UCSD-AML1 (cell line): ENCODE measurements around the gene SVIL.
"Not testable (repeated sequence)": the region's sequence is repeated elsewhere in the genome, so short reads cannot be mapped to it uniquely, and the experiment has no call there.

Experiments
- DNase-seq: peaks from one replicate; lab custom pipeline; 2025; ENCODE audit not compliant: unreplicated experiment; lab: John Stamatoyannopoulos, UW

SVIL gene

GRCh38 chr10:29606693-29607092, 28.1 kb downstream of the SVIL start:
- DNase-seq: not testable (repeated sequence)

DNA sequence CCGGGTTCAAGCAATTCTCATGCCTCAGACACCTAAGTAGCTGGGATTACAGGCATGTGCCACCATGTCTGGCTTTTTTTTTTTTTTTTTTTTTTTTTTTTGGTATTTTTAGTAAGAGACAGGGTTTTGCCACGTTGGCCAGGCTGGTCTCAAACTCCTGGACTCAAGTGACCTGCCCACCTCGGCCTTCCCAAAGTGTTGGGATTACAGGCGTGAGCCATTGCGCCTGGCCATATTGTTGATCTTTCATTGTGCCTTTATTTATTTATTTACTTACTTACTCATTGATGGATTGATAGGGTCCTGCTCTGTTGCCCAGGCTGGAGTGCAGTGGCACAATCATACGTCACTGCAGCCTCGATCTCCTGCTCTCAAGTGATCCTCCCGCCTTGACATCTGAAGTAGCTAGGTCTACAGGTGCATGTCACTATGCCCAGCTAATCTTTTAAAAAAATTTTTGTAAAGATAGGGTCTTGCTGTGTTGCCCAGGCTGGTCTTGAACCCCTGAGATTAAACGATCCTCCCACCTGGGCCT, 30.4 kb downstream of the SVIL start:
- DNase-seq: no peak

GRCh38 chr10:29603223-29603896, 31.4 kb downstream of the SVIL start:
- DNase-seq: no peak

- DNase-seq: no peak
Measured at GRCh38 chr10:29600821-29601220, 34.0 kb downstream of the SVIL start.

GRCh38 chr10:29600067-29600466, 34.7 kb downstream of the SVIL start:
- DNase-seq: no peak

DNA sequence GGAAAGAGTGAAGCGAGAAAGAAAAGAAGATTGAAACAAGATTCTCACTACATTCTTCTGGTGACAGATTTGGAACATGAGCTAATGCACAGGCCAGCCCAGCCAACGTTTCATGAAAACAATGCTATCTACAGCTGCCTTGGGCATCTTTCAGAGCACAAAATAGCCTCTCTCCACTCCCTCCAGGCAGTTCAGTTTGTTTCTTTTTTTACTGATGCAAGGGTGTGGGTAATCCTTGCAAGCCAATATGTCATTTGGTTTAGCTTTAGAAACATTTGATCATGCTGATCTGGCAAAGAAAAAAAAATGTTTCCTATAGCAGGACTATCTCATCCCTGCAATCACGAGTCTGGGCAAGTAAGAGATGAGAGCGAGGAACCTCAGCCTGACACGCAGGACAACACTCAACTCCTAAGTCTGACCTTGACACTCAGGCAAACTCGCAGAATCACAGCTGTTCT, 35.9 kb downstream of the SVIL start:
- no peak for DNase-seq

DNA sequence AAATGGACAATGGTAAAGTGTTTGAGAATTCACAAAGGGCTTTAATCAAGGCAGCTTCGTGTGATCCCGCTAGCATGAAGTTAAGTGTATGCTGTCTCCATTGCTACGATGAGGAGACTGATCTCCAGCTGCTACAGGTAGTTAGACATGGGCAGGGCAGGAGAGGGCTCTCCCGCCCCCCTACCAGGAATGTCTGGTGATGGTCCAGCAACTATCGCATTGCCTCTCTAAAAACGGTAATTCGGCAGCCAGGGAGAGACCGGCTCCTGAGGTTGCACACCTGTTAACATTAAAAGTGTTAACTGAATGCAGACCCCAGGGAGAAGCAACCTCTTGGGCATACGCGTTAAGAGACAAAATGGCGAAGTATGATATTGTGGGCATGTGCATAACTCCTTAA, 37.9 kb downstream of the SVIL start:
- no peak for DNase-seq

GRCh38 chr10:29596356-29596755, 38.4 kb downstream of the SVIL start:
- DNase-seq: no peak

GRCh38 chr10:29595636-29596225, 39.0 kb downstream of the SVIL start:
- no peak for DNase-seq

GRCh38 chr10:29595146-29595545, 39.6 kb downstream of the SVIL start:
- no peak for DNase-seq

DNA sequence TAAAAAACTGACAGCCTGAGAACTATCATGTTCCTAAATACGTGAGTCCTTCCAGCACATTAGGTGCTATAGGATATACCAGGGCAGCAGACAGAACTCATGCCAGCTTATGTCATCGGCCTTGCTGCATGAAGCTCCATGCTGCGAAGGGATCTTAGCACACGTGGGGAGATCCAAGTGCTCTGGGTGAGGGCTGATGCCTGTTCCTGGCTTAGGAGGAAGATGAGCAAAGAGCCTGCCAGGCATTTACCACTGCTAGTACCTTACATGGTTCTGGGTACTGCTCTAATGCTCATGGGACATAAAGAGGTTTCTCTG, 43.2 kb downstream of the SVIL start:
- no peak for DNase-seq

DNA sequence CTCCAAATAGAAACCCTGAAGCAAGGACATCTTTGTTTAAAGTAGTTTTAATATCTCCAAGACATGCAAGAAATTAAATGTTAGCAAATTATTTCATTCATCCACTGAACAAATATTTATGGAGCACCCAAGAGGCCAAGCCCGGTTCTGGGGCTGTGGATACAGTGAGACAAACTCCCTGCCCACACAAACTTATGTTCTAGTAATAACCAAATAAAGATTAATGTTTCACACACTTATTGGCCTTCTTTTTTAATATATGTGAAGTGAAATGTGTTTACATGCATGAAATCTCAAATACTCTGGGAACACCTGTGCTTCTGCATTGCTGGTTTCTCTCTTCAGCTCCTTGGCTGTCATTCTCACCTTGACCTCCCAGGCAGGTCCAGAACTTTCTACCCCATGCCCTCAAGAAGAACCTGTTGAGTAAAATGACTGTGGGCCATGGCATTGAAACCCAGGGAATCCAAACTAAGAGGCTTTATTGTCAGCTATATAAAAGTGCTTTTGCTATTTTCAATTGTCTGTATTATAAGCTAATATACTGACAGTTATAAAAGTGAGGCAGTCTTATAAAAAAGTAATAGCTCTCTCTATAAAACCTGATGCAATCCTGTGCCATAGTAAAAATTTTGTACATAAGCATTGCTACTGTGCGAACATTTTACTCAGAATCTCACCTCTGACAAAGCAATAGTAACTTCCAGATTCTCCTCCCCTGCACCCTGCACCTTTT, 43.7 kb downstream of the SVIL start:
- no peak for DNase-seq

DNA sequence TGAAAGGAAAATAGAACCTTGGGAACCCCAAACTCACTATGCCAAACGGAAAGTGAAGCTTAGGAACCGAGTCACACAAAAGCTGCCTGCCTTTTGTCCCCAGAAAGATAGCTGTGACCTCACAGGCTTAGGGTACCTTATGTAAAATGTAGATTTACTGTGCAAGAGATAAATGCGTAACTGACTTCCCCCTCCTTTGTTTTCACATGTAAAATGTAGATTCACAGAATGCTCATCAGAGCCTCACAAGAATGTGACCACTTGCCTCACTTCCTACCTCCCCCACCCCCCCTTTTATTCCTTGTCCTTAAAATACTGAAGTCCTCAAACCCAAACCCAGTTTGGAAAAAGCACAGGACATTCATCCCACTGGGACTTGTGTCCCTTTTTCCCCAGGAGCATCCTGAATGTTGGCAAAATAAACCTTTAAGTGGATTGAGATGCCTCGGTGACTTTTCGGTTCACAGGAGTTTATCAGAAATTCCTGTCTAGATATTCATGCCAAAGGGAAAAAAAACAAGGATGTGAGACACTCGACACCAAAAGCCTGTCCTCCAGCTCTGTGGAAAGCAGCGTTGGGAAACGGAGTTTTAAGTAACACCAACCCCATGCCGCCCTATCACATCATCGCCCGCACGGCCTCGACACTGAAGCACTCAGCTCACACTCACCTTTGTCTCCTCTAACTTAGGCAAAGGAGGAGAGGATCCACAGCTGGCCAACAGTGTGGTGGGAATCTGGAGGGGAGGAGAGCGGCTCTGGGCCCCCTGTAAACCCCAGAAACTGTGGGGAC, 45.9 kb downstream of the SVIL start:
- DNase-seq: no peak

- not testable (repeated sequence) for DNase-seq
Measured at GRCh38 chr10:29587750-29588628, 46.8 kb downstream of the SVIL start.

- not testable (repeated sequence) for DNase-seq
Measured at GRCh38 chr10:29587102-29587749, 47.5 kb downstream of the SVIL start.

DNA sequence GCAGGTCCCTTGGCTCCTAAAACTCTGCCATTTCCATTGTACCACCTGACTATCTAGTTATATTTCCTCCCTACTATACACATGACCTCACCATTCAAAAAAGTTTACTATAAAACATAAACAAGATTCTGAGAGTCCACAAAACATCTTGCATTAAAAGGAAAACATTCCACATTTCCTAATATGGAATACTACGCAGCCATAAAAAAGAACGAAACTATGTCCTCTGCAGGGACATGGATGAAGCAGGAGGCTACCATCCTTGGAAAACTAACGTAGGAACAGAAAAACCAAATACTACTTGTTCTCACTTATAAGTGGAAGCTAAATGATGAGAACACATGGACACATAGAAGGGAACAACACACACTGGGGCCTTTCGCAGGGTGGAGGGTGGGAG, 48.3 kb downstream of the SVIL start:
- no peak for DNase-seq

DNA sequence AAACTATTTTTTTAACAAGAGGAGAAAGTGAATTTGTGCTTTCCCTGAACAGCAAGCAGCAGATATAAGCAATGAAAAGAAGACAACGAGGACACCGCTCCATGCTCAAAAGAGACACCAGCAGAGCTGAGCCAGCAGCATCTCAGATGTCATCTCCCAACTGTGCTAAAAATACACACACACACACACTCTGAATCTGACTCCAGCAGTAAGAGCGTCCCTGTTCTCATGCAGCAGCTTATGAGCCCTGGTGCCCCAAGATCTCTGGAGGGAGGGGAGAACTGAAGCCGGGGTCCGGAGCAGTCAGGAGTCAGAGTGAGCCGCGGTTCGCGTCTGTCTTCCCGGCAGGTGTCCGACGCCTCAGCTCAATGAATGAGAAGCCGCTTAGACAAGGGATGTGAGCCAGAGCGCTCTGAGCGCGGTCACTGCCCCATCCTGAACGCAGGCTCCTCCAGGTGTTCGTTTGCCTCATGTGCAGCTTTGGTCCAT, 49.2 kb downstream of the SVIL start:
- DNase-seq: no peak

- DNase-seq: no peak
Measured at GRCh38 chr10:29584436-29584835, 50.3 kb downstream of the SVIL start.

GRCh38 chr10:29583674-29584073, 51.1 kb downstream of the SVIL start:
- DNase-seq: no peak

DNA sequence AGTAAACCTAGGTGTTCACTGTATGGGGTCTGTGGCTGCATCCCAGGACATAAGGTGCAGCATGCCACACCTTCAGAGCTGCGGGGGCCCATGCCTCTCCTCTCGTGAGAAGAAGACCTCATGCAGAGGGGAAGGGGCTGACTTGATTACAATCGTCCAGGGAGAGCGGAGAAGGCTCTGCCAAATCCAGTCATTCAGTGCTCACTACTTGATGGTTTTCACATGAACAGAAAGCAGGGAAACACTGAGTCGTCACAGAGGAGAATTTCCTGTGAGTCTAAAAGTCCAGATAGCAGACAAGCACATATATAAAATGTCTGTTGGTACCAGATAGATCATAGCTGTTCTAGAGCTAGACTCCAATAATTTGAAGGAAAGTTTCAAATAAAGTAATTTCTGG, 52.0 kb downstream of the SVIL start:
- not testable (repeated sequence) for DNase-seq
